Globus pallidus (tissue), 1 donor: ENCODE results near the gene P4HB.

Experiments used
- DNase-seq: peaks from one replicate; pipeline ENCODE4 v3.0.0-alpha.2; 2015; ENCODE audit warnings: low spot score

The P4HB gene

DNA sequence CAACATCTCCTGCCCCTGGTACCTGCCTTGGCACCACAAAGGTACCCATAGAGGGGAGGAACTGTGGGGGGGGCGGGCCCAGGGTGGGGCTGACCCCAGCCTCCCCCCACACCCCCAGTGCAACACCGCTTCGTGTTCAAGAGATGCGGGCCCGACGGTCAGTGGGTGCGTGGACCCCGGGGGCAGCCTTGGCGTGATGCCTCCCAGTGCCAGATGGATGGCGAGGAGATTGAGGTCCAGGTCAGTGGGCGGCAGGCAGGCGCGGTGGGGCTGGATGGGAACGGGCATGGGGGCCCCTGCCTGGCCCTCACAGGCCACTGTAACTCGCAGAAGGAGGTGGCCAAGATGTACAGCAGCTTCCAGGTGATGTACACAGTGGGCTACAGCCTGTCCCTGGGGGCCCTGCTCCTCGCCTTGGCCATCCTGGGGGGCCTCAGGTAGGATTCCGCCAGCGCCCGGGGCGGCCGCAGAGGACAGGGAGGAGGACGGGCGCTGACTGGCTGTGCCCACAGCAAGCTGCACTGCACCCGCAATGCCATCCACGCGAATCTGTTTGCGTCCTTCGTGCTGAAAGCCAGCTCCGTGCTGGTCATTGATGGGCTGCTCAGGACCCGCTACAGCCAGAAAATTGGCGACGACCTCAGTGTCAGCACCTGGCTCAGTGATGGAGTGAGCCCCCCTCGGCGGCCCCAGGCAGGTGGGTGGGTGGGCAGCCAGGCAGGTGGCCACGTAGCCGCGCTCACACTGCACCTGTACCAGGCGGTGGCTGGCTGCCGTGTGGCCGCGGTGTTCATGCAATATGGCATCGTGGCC lies 49.2 kb downstream of the P4HB start:
- DNase-seq = no peak

DNA sequence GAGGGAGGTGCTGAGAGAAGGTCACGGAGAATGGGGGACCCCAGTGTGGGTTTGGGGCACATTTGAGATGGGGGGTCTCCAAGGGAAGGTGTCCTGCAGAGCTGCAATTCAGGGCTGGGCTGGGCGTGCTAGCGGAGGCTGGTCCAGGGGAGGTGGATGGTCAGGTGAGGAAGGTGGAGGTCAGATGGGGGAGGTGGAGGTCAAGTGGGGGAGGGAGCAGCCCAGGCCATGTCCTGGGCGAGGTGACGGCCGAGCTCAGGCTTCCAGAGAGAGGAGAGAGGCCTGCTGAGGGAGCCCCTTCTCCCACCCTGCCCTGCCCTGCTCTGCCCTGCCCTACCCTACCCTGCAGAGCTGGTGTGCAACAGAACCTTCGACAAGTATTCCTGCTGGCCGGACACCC lies 49.9 kb downstream of the P4HB start:
- no peak for DNase-seq

DNA sequence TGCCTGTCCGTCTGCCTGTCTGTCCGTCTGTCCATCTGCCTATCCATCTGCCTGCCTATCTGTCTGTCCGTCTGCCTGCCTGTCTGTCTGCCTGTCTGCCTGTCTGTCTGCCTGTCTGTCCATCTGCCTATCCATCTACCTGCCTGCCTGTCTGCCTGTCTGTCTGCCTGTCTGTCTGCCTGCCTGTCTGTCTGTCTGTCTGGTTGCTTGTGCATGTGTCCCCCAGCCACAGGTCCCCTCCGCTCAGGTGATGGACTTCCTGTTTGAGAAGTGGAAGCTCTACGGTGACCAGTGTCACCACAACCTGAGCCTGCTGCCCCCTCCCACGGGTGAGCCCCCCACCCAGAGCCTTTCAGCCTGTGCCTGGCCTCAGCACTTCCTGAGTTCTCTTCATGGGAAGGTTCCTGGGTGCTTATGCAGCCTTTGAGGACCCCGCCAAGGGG lies 50.8 kb downstream of the P4HB start:
- no peak for DNase-seq

DNA sequence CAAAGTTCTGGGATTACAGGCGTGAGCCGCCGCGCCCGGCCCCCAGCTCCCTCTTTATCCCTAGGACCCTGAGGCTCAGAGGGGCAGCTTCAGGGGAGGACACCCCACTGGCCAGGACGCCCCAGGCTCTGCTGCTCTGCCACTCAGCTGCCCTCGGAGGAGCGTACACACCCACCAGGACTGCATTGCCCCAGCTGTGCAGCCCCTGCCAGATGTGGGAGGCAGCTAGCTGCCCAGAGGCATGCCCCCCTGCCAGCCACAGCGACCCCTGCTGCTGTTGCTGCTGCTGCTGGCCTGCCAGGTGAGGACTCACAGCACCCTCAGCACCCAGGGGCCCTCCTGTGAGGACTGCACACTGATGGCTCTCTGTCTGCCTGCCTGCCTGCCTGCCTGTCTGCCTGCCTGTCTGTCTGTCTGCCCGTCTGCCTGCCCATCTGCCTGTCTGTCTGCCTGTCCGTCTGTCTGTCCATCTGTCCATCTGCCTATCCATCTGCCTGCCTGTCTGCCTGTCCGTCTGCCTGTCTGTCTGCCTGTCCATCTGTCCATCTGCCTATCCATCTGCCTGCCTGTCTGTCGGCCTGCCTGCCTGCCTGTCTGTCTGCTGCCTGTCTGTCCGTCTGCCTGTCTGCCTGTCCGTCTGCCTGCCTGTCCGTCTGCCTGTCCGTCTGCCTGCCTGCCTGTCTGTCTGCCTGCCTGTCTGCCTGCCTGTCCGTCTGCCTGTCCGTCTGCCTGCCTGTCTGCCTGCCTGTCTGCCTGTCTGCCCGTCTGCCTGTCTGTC lies 51.4 kb downstream of the P4HB start:
- DNase-seq = no peak

- DNase-seq = no peak
Measured at GRCh38 chr17:81807839-81808238, 52.5 kb downstream of the P4HB start.

- no peak for DNase-seq
Measured at GRCh38 chr17:81807210-81807719, 53.1 kb downstream of the P4HB start.

DNA sequence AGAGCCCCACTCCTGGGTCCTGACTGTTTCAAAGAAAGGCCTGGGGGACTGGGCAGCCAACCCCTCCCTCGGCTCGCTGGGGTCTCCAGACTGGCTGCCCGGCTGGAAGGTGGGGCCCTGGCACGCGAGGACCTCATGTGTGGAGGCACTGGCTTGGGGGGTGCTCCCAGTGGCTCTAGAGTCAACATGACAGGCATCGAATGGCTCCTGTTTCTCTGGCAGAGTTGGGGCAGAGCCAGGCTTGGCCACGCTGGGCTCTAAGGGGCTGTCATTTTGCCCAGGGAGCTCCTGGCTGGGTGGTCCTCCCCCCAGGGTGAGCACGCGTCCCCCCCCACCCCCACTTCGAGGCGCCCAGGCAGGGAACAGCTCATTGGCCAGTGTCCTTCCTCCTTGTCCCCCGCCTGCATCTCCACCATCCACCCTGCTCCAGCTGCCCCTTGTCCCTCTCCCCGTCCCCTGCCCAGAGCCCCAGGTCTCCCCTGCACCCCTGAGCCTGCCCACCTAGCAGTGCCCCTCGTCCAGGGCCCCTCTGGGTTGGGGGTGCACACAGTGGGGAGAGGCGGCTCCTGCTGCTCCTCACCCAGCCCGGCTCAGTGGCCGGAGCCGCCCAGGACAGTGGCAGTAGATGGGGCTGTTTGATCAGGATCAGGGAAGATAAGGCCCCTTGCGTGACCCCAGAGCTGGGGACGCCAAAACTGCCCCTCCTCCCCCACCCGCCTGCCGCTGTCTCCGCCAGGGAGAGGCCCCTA lies 53.7 kb downstream of the P4HB start:
- no peak for DNase-seq

GRCh38 chr17:81805707-81806460 lies 54.5 kb downstream of the P4HB start:
- DNase-seq = no peak

GRCh38 chr17:81804559-81805399 lies 55.6 kb downstream of the P4HB start:
- DNase-seq = no peak

- no peak for DNase-seq
Measured at GRCh38 chr17:81803728-81804558, 56.4 kb downstream of the P4HB start, which contains the start of gene GCGR. TSS of gene GCGR (plus strand) at chr17:81804150. CDS start at chr17:81809019, 4,869 bp downstream.

GRCh38 chr17:81802856-81803643 lies 57.3 kb downstream of the P4HB start:
- DNase-seq = no peak

DNA sequence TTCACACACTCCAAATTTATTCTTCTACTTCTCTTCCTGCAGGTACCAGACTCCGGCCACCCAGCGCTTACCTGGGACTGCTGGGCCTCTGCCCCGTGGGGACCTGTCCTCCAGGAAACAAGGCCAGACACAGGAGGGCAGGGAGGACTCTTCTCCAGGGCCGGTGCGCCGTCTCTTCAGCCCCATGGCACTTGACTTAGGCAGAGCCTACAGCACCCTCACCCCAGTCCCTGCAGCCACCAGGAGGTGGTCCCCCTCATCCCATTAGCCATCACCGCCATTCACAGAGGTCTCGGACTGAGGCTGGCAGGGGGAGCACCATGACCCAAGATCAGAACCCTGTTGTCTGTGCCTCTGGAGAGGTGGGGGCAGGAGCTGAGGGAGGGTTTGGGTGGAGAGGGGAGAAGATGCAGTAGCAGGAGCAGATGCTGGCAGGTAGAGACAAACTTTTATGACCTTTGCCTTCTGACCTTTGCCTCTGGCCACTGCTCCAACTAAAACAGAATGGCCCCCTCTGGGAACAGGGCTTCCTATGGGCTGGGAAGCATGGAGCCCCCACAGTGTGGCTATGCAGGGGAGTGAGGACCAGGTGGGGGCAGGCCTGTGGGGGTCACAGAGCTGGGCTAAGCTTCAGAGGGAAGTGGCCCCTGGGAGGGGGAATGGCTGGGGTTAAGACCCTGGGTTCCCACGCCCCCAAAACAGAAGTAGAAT lies 58.1 kb downstream of the P4HB start:
- DNase-seq = no peak

GRCh38 chr17:81801327-81801726 lies 59.0 kb downstream of the P4HB start:
- no peak for DNase-seq

DNA sequence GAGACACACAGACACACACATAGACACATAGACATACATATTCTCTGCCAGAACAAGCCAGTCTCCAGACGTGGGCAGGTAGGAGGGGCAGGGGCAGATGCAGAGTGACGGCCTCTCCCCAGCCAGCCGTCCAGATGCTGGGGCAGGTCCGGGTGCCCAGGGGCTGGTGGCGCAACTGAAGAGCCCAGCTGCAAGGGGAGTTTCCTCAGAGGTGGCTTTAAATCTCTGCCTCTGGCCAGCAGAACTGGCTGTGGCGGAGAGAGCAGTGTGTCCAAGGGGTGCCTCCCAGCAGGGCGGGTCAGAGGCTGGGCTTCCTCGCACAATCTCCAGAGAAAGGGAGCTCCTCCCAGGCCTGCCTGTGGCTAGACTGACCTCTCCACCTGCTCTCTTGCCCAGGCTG lies 65.8 kb downstream of the P4HB start:
- DNase-seq = no peak

- no peak for DNase-seq
Measured at GRCh38 chr17:81794074-81794476, 66.3 kb downstream of the P4HB start.
